NB4 (cell line): ENCODE measurements around the gene P2RY1.

Experiments
- MAX ChIP-seq: IDR thresholded peaks from 2 replicates; pipeline ENCODE4 v1.6.1; 2011; ENCODE audit warnings: low read depth, low read length
- MYC ChIP-seq: IDR thresholded peaks from 2 replicates; pipeline ENCODE4 v1.6.1; 2011; ENCODE audit warnings: low read depth, low read length
- POLR2A ChIP-seq: IDR thresholded peaks from 2 replicates; pipeline ENCODE4 v1.6.1; 2011; ENCODE audit warnings: mild to moderate bottlenecking; ENCODE audit not compliant: insufficient read length; ENCODE audit errors: extremely low read depth
- TF ChIP-seq, protein P1 (sequence below): IDR thresholded peaks from one replicate; pipeline ENCODE4 v1.5.1; 2012; ENCODE audit warnings: low read depth, low read length

- TF ChIP-seq, protein P1, sequence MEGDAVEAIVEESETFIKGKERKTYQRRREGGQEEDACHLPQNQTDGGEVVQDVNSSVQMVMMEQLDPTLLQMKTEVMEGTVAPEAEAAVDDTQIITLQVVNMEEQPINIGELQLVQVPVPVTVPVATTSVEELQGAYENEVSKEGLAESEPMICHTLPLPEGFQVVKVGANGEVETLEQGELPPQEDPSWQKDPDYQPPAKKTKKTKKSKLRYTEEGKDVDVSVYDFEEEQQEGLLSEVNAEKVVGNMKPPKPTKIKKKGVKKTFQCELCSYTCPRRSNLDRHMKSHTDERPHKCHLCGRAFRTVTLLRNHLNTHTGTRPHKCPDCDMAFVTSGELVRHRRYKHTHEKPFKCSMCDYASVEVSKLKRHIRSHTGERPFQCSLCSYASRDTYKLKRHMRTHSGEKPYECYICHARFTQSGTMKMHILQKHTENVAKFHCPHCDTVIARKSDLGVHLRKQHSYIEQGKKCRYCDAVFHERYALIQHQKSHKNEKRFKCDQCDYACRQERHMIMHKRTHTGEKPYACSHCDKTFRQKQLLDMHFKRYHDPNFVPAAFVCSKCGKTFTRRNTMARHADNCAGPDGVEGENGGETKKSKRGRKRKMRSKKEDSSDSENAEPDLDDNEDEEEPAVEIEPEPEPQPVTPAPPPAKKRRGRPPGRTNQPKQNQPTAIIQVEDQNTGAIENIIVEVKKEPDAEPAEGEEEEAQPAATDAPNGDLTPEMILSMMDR, result no peak
- TF ChIP-seq POLR2A (no peak), MAX (no peak), MYC (no peak)
Observed at GRCh38 chr3:152885076-152885475, 50.1 kb downstream of the P2RY1 start.
